DND-41 (cell line): ENCODE results near the gene ILF3.

Experiments
- ATAC-seq: fragments of 200-7000 bp; cut with Tn5 transposase; 3 replicates; pipeline ENCODE4 v1.9.1; 2021; ENCODE audit warnings: low read depth; ENCODE audit not compliant: insufficient read depth
- DNase-seq: peaks from one replicate; pipeline ENCODE4 v3.0.0-alpha.2; 2020
- H2AFZ ChIP-seq: 2 replicates; pipeline ENCODE4 v1.6.0; 2012; ENCODE audit warnings: low read depth, low read length
- H3K27ac ChIP-seq: 2 replicates; pipeline ENCODE4 v1.5.1; 2012; ENCODE audit warnings: low read length, inconsistent platforms
- H3K27me3 ChIP-seq: fragments of 200-600 bp; sonication (generic); 2 replicates; pipeline ENCODE4 v1.6.0; 2012; ENCODE audit warnings: low read length, mild to moderate bottlenecking, inconsistent platforms; ENCODE audit not compliant: insufficient read depth, poor library complexity
- H3K36me3 ChIP-seq: 2 replicates; pipeline ENCODE4 v1.5.1; 2012; ENCODE audit warnings: low read length, inconsistent platforms; ENCODE audit not compliant: insufficient read depth
- H3K4me1 ChIP-seq: 2 replicates; pipeline ENCODE4 v1.5.1; 2012; ENCODE audit warnings: mild to moderate bottlenecking, low read length; ENCODE audit not compliant: insufficient read depth
- H3K4me2 ChIP-seq: 2 replicates; pipeline ENCODE4 v1.6.0; 2012; ENCODE audit warnings: mild to moderate bottlenecking, moderate library complexity, low read length, inconsistent platforms; ENCODE audit not compliant: insufficient read depth
- H3K4me3 ChIP-seq, 2 experiments: fragments of 200-600 bp in 1 of 2; shearing (Covaris generic) in 1 of 2; 2 replicates each; pipeline ENCODE4 v1.5.1; 2012 to 2016; ENCODE audit warnings: inconsistent platforms in 2 of 2, low read length in 2 of 2, mild to moderate bottlenecking in 2 of 2, low read depth in 1 of 2, moderate library complexity in 1 of 2
- H3K79me2 ChIP-seq: 2 replicates; pipeline ENCODE4 v1.6.0; 2012; ENCODE audit warnings: low read length, inconsistent platforms; ENCODE audit not compliant: insufficient read depth
- H3K9ac ChIP-seq: 2 replicates; pipeline ENCODE4 v1.6.0; 2012; ENCODE audit warnings: low read depth, mild to moderate bottlenecking, inconsistent platforms, low read length, moderate library complexity
- H3K9me3 ChIP-seq: 2 replicates; pipeline ENCODE4 v1.5.1; 2012; ENCODE audit warnings: low read length, moderate library complexity, mild to moderate bottlenecking, inconsistent platforms; ENCODE audit not compliant: insufficient read depth, severe bottlenecking
- H4K20me1 ChIP-seq: 2 replicates; pipeline ENCODE4 v1.6.0; 2012; ENCODE audit warnings: low read length; ENCODE audit not compliant: insufficient read depth
- EZH2 ChIP-seq: IDR thresholded peaks from 3 replicates; pipeline ENCODE4 v1.6.1; 2012; ENCODE audit warnings: borderline replicate concordance, low read depth, mild to moderate bottlenecking, moderate library complexity, low read length, inconsistent platforms; ENCODE audit not compliant: severe bottlenecking
- TF ChIP-seq, protein P1 (sequence below): IDR thresholded peaks from 2 replicates; pipeline ENCODE4 v1.5.1; 2012; ENCODE audit warnings: borderline replicate concordance, low read length, moderate library complexity, mild to moderate bottlenecking; ENCODE audit not compliant: poor library complexity, severe bottlenecking; ENCODE audit errors: extremely low read depth

ILF3 gene

DNA sequence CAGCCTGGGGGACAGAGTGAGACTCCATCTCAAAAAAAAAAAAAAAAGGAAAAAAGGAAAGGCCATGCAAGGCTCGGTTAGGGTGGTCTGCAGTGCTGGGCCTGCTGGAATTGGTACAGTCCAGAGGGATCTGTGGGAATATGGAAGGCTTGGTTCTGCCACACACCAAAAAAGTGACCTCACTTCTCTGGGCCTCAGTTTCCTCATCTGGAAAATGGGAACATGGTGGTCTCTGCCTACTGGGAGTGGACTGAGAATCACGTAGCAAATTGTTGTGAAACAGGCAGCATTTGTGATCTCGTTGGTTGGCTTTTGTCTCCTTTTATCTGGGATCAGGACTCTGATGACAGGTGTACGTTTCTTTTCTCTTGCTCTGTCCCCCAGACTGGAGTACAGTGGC, 71.3 kb downstream of the ILF3 start:
- no peaks in the 10 kb centered on the region for H3K27me3 ChIP-seq
- no peak overlapping the region for H3K9ac ChIP-seq
- H4K20me1 ChIP-seq, result peaks cover 84% of the 10 kb centered on the region
- H3K4me2 ChIP-seq, result no peak overlapping the region
- H3K4me1 ChIP-seq, result peaks cover 12% of the 10 kb centered on the region; the same call in 1 of the 2 replicates
- peaks cover 98% of the 10 kb centered on the region for H3K79me2 ChIP-seq
- H3K9me3 ChIP-seq, result no peaks in the 10 kb centered on the region
- TF ChIP-seq, protein P1, sequence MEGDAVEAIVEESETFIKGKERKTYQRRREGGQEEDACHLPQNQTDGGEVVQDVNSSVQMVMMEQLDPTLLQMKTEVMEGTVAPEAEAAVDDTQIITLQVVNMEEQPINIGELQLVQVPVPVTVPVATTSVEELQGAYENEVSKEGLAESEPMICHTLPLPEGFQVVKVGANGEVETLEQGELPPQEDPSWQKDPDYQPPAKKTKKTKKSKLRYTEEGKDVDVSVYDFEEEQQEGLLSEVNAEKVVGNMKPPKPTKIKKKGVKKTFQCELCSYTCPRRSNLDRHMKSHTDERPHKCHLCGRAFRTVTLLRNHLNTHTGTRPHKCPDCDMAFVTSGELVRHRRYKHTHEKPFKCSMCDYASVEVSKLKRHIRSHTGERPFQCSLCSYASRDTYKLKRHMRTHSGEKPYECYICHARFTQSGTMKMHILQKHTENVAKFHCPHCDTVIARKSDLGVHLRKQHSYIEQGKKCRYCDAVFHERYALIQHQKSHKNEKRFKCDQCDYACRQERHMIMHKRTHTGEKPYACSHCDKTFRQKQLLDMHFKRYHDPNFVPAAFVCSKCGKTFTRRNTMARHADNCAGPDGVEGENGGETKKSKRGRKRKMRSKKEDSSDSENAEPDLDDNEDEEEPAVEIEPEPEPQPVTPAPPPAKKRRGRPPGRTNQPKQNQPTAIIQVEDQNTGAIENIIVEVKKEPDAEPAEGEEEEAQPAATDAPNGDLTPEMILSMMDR, result no peak
- TF ChIP-seq EZH2, result no peak
- no peak for DNase-seq
- H3K27ac ChIP-seq, result no peak overlapping the region
- no peak for ATAC-seq
- H3K36me3 ChIP-seq, result peaks cover 48% of the 10 kb centered on the region
- H2AFZ ChIP-seq, result no peak overlapping the region
- no peak overlapping the region for H3K4me3 ChIP-seq

DNA sequence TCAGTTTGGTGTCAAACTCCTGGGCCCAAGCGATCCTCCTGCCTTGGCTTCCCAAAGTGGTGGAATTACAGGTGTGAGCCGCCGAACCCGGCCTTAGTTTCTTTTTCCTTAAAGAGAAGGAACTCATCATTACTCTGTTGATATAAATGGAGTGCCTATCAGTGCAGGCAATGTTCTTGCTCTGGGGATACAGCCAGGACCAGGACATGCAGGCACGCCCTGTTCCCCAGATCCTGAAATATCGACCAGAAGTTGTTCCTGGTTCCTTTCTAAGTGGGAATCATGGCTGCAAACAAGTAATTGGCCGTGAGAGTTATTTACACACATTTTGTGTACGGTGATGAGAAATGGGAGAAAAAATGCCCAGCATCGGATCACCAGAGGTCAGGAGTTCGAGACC, 72.1 kb downstream of the ILF3 start:
- no peak overlapping the region for H3K9ac ChIP-seq
- TF ChIP-seq EZH2, result no peak
- TF ChIP-seq, protein P1, result no peak
- ATAC-seq (no peak), DNase-seq (no peak)
- no peak overlapping the region for H3K4me3 ChIP-seq
- no peaks in the 10 kb centered on the region for H3K9me3 ChIP-seq
- H3K27ac ChIP-seq, result no peak overlapping the region
- peaks cover 43% of the 10 kb centered on the region for H3K36me3 ChIP-seq
- H2AFZ ChIP-seq, result no peak overlapping the region
- peaks cover 83% of the 10 kb centered on the region for H4K20me1 ChIP-seq
- H3K79me2 ChIP-seq, result peaks cover 98% of the 10 kb centered on the region
- H3K27me3 ChIP-seq, result no peaks in the 10 kb centered on the region
- H3K4me1 ChIP-seq, result peaks cover 7% of the 10 kb centered on the region; the same call in 1 of the 2 replicates
- H3K4me2 ChIP-seq, result no peak overlapping the region

DNA sequence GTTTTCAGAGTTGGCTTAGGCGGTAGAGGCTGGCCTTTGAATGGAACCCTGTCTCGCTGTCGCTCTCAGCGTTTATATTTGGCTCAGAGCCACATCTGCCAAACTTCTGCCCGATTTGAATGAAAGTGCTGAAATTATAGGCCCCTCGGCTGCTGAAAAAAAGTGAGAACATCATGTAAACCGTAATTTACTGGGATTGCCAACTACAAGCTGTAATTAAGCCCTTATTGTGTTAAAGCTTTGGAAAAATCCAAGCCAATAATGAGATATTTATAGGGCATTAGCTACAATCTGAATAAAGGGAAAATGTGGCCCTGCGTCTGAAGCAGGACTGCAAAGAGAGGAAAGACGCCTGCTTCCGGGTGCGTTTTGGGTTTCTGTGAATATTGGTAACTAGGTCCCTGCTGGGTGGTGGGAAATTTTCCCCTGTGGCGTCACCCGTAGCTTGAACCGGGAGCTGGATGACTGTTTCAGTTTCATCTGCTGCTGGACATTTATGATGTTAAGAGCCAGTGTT, 73.6 kb downstream of the ILF3 start:
- ATAC-seq (no peak), DNase-seq (no peak)
- Histone ChIP-seq H3K4me2 (no peak overlapping the region), H3K9ac (no peak overlapping the region), H4K20me1 (peaks cover 75% of the 10 kb centered on the region), H3K79me2 (peaks cover 97% of the 10 kb centered on the region), H3K4me3 (no peak overlapping the region), H3K36me3 (peaks cover 35% of the 10 kb centered on the region), H3K27ac (no peak overlapping the region), H3K9me3 (no peaks in the 10 kb centered on the region), H2AFZ (no peak overlapping the region), H3K27me3 (no peaks in the 10 kb centered on the region), H3K4me1 (no peaks in the 10 kb centered on the region)
- no peak for TF ChIP-seq EZH2
- TF ChIP-seq, protein P1, result no peak

GRCh38 chr19:10729411-10729810, 75.3 kb downstream of the ILF3 start:
- no peaks in the 10 kb centered on the region for H3K27me3 ChIP-seq
- no peak overlapping the region for H2AFZ ChIP-seq
- H3K9ac ChIP-seq, result no peak overlapping the region
- H3K27ac ChIP-seq, result no peak overlapping the region
- H3K9me3 ChIP-seq, result no peaks in the 10 kb centered on the region
- peaks cover 27% of the 10 kb centered on the region for H3K36me3 ChIP-seq
- ATAC-seq, result no peak
- TF ChIP-seq, protein P1, result no peak
- TF ChIP-seq EZH2, result no peak
- DNase-seq, result no peak
- H3K4me1 ChIP-seq, result no peaks in the 10 kb centered on the region
- no peak overlapping the region for H3K4me2 ChIP-seq
- H3K79me2 ChIP-seq, result peaks cover 98% of the 10 kb centered on the region
- no peak overlapping the region for H3K4me3 ChIP-seq
- peaks cover 72% of the 10 kb centered on the region for H4K20me1 ChIP-seq
